ENCODE results near the gene SPTBN5.
A peak's percentile ranks its signal among the peaks of the same experiment; 100 is the strongest.

SPTBN5 gene

GRCh38 chr15:41828807-41829141 lies 65.1 kb downstream of the SPTBN5 start:
- Histone ChIP-seq H3F3A (ENCODE audit: low read depth) (peaks cover 12% of the 10 kb centered on the region), H3K4me3 (ENCODE audit: low read length, poor library complexity, severe bottlenecking) (peak overlapping the region; percentile 92), H3K27me3 (ENCODE audit: insufficient read depth, low read length, poor library complexity, severe bottlenecking) (no peaks in the 10 kb centered on the region), H3K36me3 (ENCODE audit: insufficient read depth, low read length) (peaks cover 6% of the 10 kb centered on the region; the same call in 1 of the 2 replicates), H3K4me2 (ENCODE audit: low read depth, low read length, poor library complexity, severe bottlenecking) (peak overlapping the region; percentile 75), H3K4me1 (ENCODE audit: insufficient read depth, low read length, poor library complexity, severe bottlenecking) (peaks cover 59% of the 10 kb centered on the region), H3K9me3 (ENCODE audit: insufficient read depth, low read depth, low read length) (no peaks in the 10 kb centered on the region), H4K20me1 (ENCODE audit: insufficient read depth, low read length, poor library complexity, severe bottlenecking) (no peaks in the 10 kb centered on the region), H3K9me2 (replicated peaks; ENCODE audit: low read depth, low read length) (no peaks in the 10 kb centered on the region), H3K9ac (ENCODE audit: low read depth, low read length, poor library complexity, severe bottlenecking) (peak overlapping the region; percentile 78), H2AFZ (ENCODE audit: low read length) (no peak overlapping the region), H3K79me2 (ENCODE audit: insufficient read depth, low read length) (peaks cover 27% of the 10 kb centered on the region)
- no peak for TF ChIP-seq CTCF (conservative IDR thresholded peaks at IDR 0.05; ENCODE audit: low read length)
- no peak for TF ChIP-seq EZH2phosphoT487 (IDR thresholded peaks at IDR 0.05; ENCODE audit: borderline replicate concordance)

- Histone ChIP-seq H3F3A (ENCODE audit: low read depth) (peaks cover 12% of the 10 kb centered on the region), H3K4me3 (ENCODE audit: low read length, poor library complexity, severe bottlenecking) (peak within 1 kb of the TSS; percentile 92), H2AFZ (ENCODE audit: low read length) (peak within 1 kb of the TSS; percentile 89), H3K4me2 (ENCODE audit: low read depth, low read length, poor library complexity, severe bottlenecking) (peak within 1 kb of the TSS; percentile 75), H3K4me1 (ENCODE audit: insufficient read depth, low read length, poor library complexity, severe bottlenecking) (peaks cover 54% of the 10 kb centered on the region), H3K36me3 (ENCODE audit: insufficient read depth, low read length) (peaks cover 12% of the 10 kb centered on the region; the same call in 1 of the 2 replicates), H3K27me3 (ENCODE audit: insufficient read depth, low read length, poor library complexity, severe bottlenecking) (no peaks in the 10 kb centered on the region), H4K20me1 (ENCODE audit: insufficient read depth, low read length, poor library complexity, severe bottlenecking) (no peaks in the 10 kb centered on the region), H3K79me2 (ENCODE audit: insufficient read depth, low read length) (peaks cover 25% of the 10 kb centered on the region), H3K9me3 (ENCODE audit: insufficient read depth, low read depth, low read length) (no peaks in the 10 kb centered on the region), H3K9me2 (replicated peaks; ENCODE audit: low read depth, low read length) (no peaks in the 10 kb centered on the region), H3K9ac (ENCODE audit: low read depth, low read length, poor library complexity, severe bottlenecking) (peak within 1 kb of the TSS; percentile 78)
- no peak for TF ChIP-seq CTCF (conservative IDR thresholded peaks at IDR 0.05; ENCODE audit: low read length)
- no peak for TF ChIP-seq EZH2phosphoT487 (IDR thresholded peaks at IDR 0.05; ENCODE audit: borderline replicate concordance)
Measured at GRCh38 chr15:41827880-41828806, 65.7 kb downstream of the SPTBN5 start, which contains the start of gene JMJD7. JMJD7 (plus strand) TSS chr15:41828092; CDS start chr15:41828125, 33 bp downstream.

- peak overlapping the region; percentile 92 for H3K4me3 ChIP-seq (ENCODE audit: low read length, poor library complexity, severe bottlenecking)
- H3K9me3 ChIP-seq (ENCODE audit: insufficient read depth, low read depth, low read length): no peaks in the 10 kb centered on the region
- peak overlapping the region; percentile 78 for H3K9ac ChIP-seq (ENCODE audit: low read depth, low read length, poor library complexity, severe bottlenecking)
- H3F3A ChIP-seq (ENCODE audit: low read depth): peaks cover 12% of the 10 kb centered on the region
- peak overlapping the region; percentile 84; the same call in 1 of the 2 replicates for H2AFZ ChIP-seq (ENCODE audit: low read length)
- H3K4me1 ChIP-seq (ENCODE audit: insufficient read depth, low read length, poor library complexity, severe bottlenecking): peaks cover 47% of the 10 kb centered on the region
- H3K4me2 ChIP-seq (ENCODE audit: low read depth, low read length, poor library complexity, severe bottlenecking): peak overlapping the region; percentile 75
- TF ChIP-seq CTCF (conservative IDR thresholded peaks at IDR 0.05; ENCODE audit: low read length) (peak; percentile 21; the same call in 1 of the 2 replicates), EZH2phosphoT487 (IDR thresholded peaks at IDR 0.05; ENCODE audit: borderline replicate concordance) (no peak)
- H3K9me2 ChIP-seq (replicated peaks; ENCODE audit: low read depth, low read length): no peaks in the 10 kb centered on the region
- H3K79me2 ChIP-seq (ENCODE audit: insufficient read depth, low read length): peaks cover 25% of the 10 kb centered on the region
- no peaks in the 10 kb centered on the region for H4K20me1 ChIP-seq (ENCODE audit: insufficient read depth, low read length, poor library complexity, severe bottlenecking)
- peaks cover 18% of the 10 kb centered on the region; the same call in 1 of the 2 replicates for H3K36me3 ChIP-seq (ENCODE audit: insufficient read depth, low read length)
- H3K27me3 ChIP-seq (ENCODE audit: insufficient read depth, low read length, poor library complexity, severe bottlenecking): no peaks in the 10 kb centered on the region
Measured at GRCh38 chr15:41827290-41827879, 66.5 kb downstream of the SPTBN5 start.

Data from Loucy (cell line).